Hepatocyte (in vitro differentiated cells): ENCODE results near the gene MOB3C.

Experiments used
- CTCF ChIP-seq: fragments of 200-600 bp; sonication (generic); IDR thresholded peaks from 2 replicates; pipeline ENCODE4 v1.5.1; 2016; ENCODE audit warnings: antibody characterized with exemption, mild to moderate bottlenecking; ENCODE audit not compliant: poor library complexity
- EZH2 ChIP-seq: fragments of 200-600 bp; sonication (generic); IDR thresholded peaks from 2 replicates; pipeline ENCODE4 v1.6.1; 2016; ENCODE audit warnings: antibody characterized with exemption, mild to moderate bottlenecking, borderline replicate concordance

DNA sequence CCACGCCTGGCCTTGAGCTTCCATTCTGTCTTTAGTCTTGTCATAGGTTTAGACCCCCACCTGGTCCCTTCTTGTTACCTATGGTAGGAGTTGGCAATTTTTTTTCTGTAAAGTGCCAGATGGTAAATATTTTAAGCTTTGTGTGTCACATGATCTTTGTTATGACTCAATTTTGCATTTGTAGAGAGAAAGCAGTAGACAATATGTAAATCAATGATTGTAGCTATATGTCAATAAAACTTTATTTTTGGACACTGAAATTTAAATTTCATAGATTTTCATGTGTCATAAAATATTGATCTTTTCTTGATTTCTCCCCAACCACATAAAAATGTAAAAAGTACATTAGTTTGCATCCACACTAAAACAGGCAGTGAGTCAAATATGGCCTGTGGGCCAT is 20.6 kb downstream of the MOB3C start:
- TF ChIP-seq CTCF, result no peak
- TF ChIP-seq EZH2, result no peak
